ENCODE measurements around the gene SGMS1. TPM values are rescaled to one million over a fixed set of nuclear protein-coding genes. Genes with fewer than 3 reads are reported as not detected.

The SGMS1 gene
- total and polyA plus RNA-seq, 8 donors = 47.0 to 58.1 (median 54.0) TPM

DNA sequence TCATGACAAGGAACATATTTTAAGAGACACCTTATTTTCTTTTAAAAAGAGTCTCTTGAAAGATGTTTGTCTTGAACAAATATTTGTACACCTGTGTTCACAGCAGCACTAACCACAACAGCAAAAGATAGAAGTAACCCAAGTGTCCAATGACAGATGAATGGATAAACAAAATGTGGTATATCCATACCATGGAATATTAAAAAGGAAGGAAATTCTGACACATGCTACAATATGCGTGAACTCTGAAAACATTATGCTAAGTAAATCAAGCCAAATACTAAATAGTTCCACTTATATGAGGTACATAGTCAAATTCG lies 17.8 kb downstream of the SGMS1 start:
- H3K4me3 ChIP-seq = no peak overlapping the region
- no peak for ATAC-seq
- intact Hi-C loops (cut with DNase I) = no loop called here

GRCh38 chr10:50605269-50605950 lies 18.3 kb downstream of the SGMS1 start:
- Histone ChIP-seq H3K4me1 (peaks cover 32 to 74% of the 10 kb centered on the region in 2 donors), H3K27ac (peak overlapping the region; percentile 33 to 55), H3K9me3 (no peaks in the 10 kb centered on the region), H3K4me3 (no peak overlapping the region), H3K36me3 (no peaks in the 10 kb centered on the region), H3K27me3 (no peaks in the 10 kb centered on the region)
- no peak for TF ChIP-seq CTCF (IDR thresholded peaks at IDR 0.05)
- intact Hi-C loops (cut with DNase I) = no loop called here
- peak in 3 of 4 donors; percentile 39 to 84 (median 59) for DNase-seq
- peak; percentile 89 for ATAC-seq

More for the DNA sequence above, 17.8 kb downstream of the SGMS1 start:
- no peak for TF ChIP-seq CTCF (IDR thresholded peaks at IDR 0.05)
- Histone ChIP-seq H3K36me3 (no peaks in the 10 kb centered on the region), H3K9me3 (no peaks in the 10 kb centered on the region), H3K4me1 (peaks cover 32 to 70% of the 10 kb centered on the region in 2 donors), H3K27me3 (no peaks in the 10 kb centered on the region), H3K27ac (peak overlapping the region in 1 of 2 donors; percentile 55)
- no peak for DNase-seq

GRCh38 chr10:50604809-50605208 lies 18.9 kb downstream of the SGMS1 start:
- H3K27me3 ChIP-seq = no peaks in the 10 kb centered on the region
- no peaks in the 10 kb centered on the region for H3K36me3 ChIP-seq
- TF ChIP-seq CTCF (IDR thresholded peaks at IDR 0.05) = no peak
- DNase-seq = no peak
- intact Hi-C loops (cut with DNase I) = no loop called here
- no peak overlapping the region for H3K4me3 ChIP-seq
- no peaks in the 10 kb centered on the region for H3K9me3 ChIP-seq
- H3K27ac ChIP-seq = peak overlapping the region; percentile 33 to 55
- H3K4me1 ChIP-seq = peaks cover 32 to 80% of the 10 kb centered on the region in 2 donors
- ATAC-seq = no peak

- H3K36me3 ChIP-seq = no peaks in the 10 kb centered on the region
- no peak for TF ChIP-seq CTCF (IDR thresholded peaks at IDR 0.05)
- DNase-seq (no peak), ATAC-seq (peak; percentile 6)
- no peaks in the 10 kb centered on the region for H3K27me3 ChIP-seq
- H3K27ac ChIP-seq = peak overlapping the region in 1 of 2 donors; percentile 55
- H3K4me1 ChIP-seq = peaks cover 32 to 81% of the 10 kb centered on the region in 2 donors
- H3K4me3 ChIP-seq = no peak overlapping the region
- H3K9me3 ChIP-seq = no peaks in the 10 kb centered on the region
- intact Hi-C loops (cut with DNase I) = no loop called here
Observed at GRCh38 chr10:50604049-50604640, 19.6 kb downstream of the SGMS1 start.

GRCh38 chr10:50603151-50603850 lies 20.5 kb downstream of the SGMS1 start:
- Histone ChIP-seq H3K27me3 (no peaks in the 10 kb centered on the region), H3K27ac (peak overlapping the region in 1 of 2 donors; percentile 55), H3K9me3 (no peaks in the 10 kb centered on the region), H3K4me1 (peaks cover 32 to 80% of the 10 kb centered on the region in 2 donors), H3K4me3 (no peak overlapping the region), H3K36me3 (no peaks in the 10 kb centered on the region)
- intact Hi-C loops (cut with DNase I) = no loop called here
- TF ChIP-seq CTCF (IDR thresholded peaks at IDR 0.05) = no peak
- ATAC-seq (no peak), DNase-seq (no peak)
